GM12874 (cell line): ENCODE results near the gene USP31.

Source experiments
- CTCF ChIP-seq: IDR thresholded peaks from 2 replicates; pipeline ENCODE4 v1.5.1; 2011; ENCODE audit warnings: low read depth, mild to moderate bottlenecking, control low read depth, low read length, moderate library complexity; ENCODE audit not compliant: insufficient read depth

The USP31 gene

DNA sequence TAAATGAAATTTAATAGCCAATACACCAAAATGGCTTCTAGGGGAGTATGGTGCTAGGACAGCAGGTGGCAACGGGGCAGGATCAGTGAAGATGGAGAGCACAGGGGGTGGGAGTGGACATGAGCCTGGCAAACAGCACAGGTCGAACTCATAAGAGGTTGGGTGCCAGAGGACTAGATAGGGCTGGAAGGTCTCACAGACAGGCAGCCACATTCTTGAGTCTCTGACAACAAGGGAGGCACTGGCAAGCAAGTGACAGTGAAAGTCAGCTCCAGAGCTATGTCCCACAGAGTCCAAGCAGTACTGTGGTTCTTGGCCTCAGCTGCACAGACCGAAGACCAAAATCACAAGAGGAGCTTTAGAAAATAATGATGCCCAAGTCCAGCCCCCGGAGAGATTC, 61.2 kb downstream of the USP31 start:
- no peak for TF ChIP-seq CTCF

- no peak for TF ChIP-seq CTCF
These were observed 63.3 kb downstream of the USP31 start for GRCh38 chr16:23085949-23086348.

- no peak for TF ChIP-seq CTCF
These were observed 67.0 kb downstream of the USP31 start for GRCh38 chr16:23082161-23082788.

DNA sequence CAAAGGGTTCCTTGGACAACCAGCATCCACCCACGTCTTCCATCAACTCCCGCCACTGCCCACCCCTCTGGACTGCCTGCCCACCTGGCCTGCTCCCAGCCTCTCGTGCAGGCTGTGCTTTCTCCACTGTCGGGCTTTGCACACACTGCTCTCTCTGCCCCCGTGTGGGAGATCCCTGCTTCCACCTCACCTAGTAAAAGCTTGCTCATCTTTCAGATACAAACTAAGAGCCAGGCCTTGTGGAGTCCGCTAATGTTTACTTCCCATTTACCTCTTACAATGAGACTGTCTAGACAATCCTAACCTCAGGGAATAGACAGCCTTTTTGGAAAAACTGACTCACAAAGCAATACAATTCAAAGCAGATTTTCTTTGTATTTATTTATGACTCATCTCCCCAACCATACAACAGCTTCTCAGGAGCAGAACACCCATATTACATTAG, 67.6 kb downstream of the USP31 start:
- TF ChIP-seq CTCF = no peak

DNA sequence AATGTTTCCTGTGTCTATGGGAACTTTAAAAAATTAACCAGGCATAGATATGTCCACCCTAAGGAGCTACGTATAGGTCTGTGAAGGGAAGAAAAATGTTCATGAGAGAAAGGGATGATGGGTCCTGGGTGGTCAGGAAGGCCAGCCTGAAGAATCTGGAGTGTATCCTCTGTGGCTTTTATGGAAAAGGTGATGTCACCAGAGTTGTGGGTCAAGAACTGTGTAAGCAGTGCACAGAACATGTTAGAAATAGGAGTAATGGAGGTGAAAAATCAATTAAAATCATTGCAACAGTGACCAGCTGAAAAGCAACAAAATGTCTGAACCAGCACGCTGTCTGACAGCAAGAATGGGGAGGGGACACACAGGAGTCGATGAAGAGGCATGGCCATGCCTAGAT, 68.5 kb downstream of the USP31 start:
- TF ChIP-seq CTCF = no peak

DNA sequence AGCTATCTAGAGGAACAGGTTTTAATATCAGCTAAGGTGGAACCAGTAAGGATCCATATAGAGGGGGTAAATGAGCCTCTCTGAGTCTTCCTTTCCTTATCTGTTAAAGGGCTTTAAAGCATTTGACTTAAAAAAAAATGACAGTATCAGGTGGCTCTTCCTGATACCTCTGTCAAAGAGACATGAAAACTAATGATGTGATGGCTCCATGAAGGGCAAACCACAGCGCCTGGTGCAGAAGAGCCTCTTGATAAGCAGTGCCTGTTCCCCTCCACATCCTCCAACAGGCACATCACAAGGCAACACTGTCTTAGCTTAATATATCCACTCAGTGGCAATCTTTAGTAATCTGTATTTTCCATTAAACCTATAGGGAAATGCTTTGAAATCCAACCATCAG, 68.9 kb downstream of the USP31 start:
- TF ChIP-seq CTCF = no peak

DNA sequence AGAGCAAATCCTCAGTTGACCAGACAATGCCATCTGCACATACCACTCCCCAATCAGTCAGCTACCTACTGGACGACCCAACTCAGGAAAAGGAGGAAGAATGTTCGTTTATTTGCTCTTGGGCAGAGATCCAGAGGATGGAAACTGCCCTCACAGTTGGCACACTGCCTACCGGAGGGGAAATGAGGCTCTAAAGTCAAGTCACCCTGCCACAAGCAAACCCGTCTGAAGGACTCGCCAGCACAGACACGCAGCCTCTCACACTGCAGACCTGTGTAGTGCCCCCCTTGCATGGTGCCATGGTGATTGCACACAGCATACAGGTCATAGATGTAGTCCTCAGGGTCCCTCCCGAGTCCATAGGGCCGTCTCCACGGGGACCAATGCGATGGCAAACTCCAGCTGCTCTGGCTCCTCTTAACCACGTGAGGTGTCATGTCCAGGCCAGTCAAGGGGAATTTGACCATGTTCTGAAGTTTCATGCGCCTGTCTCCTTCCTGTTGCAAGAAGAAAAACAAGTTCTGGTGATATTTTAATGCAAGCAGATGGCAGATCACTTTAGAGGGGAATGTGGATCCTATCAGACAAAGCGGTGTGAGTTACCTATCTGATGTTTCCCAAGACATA, 69.5 kb downstream of the USP31 start:
- TF ChIP-seq CTCF = no peak

GRCh38 chr16:23074423-23074822, 74.8 kb downstream of the USP31 start:
- TF ChIP-seq CTCF = no peak
